Astrocyte (in vitro differentiated cells and primary cell): ENCODE data around the gene FGF1. TPM values are rescaled to one million over a fixed set of nuclear protein-coding genes. Genes with fewer than 3 reads are reported as not detected.

Experiments
- DNase-seq: peaks from one replicate; pipeline ENCODE4 v3.0.0-alpha.2; 2010; ENCODE audit warnings: low read depth
- FAIRE-seq: peaks from 2 replicates; lab custom pipeline; 2011; peaks lifted over from hg19 to GRCh38; lab: Jason Lieb, UNC
- H2AFZ ChIP-seq: 2 replicates; pipeline ENCODE4 v1.6.0; 2012; ENCODE audit warnings: low read depth, low read length, inconsistent platforms
- H3K27ac ChIP-seq: 2 replicates; pipeline ENCODE4 v1.5.1; 2011; ENCODE audit warnings: low read depth, low read length, inconsistent platforms
- H3K27me3 ChIP-seq: 2 replicates; pipeline ENCODE4 v1.6.0; 2011; ENCODE audit warnings: low read length, inconsistent platforms; ENCODE audit not compliant: insufficient read depth
- H3K36me3 ChIP-seq: 2 replicates; pipeline ENCODE4 v1.5.1; 2011; ENCODE audit warnings: low read length, inconsistent platforms; ENCODE audit not compliant: insufficient read depth
- H3K4me1 ChIP-seq: 2 replicates; pipeline ENCODE4 v1.5.1; 2011; ENCODE audit warnings: low read length, inconsistent platforms; ENCODE audit not compliant: insufficient read depth
- H3K4me2 ChIP-seq: 2 replicates; pipeline ENCODE4 v1.6.0; 2012; ENCODE audit warnings: low read length, inconsistent platforms
- H3K4me3 ChIP-seq: 2 replicates; pipeline ENCODE4 v1.5.1; 2011; ENCODE audit warnings: low read depth, mild to moderate bottlenecking, low read length, inconsistent platforms; ENCODE audit not compliant: insufficient read depth
- H3K79me2 ChIP-seq: 2 replicates; pipeline ENCODE4 v1.6.0; 2012; ENCODE audit warnings: mild to moderate bottlenecking, low read length, inconsistent platforms; ENCODE audit not compliant: insufficient read depth
- H3K9ac ChIP-seq: 2 replicates; pipeline ENCODE4 v1.6.0; 2012; ENCODE audit warnings: mild to moderate bottlenecking, low read length, inconsistent platforms
- H3K9me3 ChIP-seq: 2 replicates; pipeline ENCODE4 v1.5.1; 2012; ENCODE audit warnings: low read depth, mild to moderate bottlenecking, low read length, inconsistent platforms; ENCODE audit not compliant: insufficient read depth
- H4K20me1 ChIP-seq: 2 replicates; pipeline ENCODE4 v1.6.0; 2012; ENCODE audit warnings: low read length, inconsistent platforms; ENCODE audit not compliant: insufficient read depth
- H3K27ac Mint-ChIP-seq: one replicate; pipeline ENCODE4 v1.8.0; 2021; ENCODE audit warnings: mild to moderate bottlenecking, mixed read lengths; ENCODE audit not compliant: unreplicated experiment
- H3K27me3 Mint-ChIP-seq: one replicate; pipeline ENCODE4 v1.8.0; 2021; ENCODE audit warnings: low read depth, mixed read lengths; ENCODE audit not compliant: unreplicated experiment
- H3K36me3 Mint-ChIP-seq: one replicate; pipeline ENCODE4 v1.8.0; 2021; ENCODE audit warnings: low read depth, mixed read lengths; ENCODE audit not compliant: unreplicated experiment
- H3K4me1 Mint-ChIP-seq: one replicate; pipeline ENCODE4 v1.8.0; 2021; ENCODE audit warnings: low read depth, mixed read lengths; ENCODE audit not compliant: unreplicated experiment
- H3K4me3 Mint-ChIP-seq: one replicate; pipeline ENCODE4 v1.8.0; 2021; ENCODE audit warnings: mild to moderate bottlenecking, moderate library complexity, mixed read lengths; ENCODE audit not compliant: unreplicated experiment
- H3K9me3 Mint-ChIP-seq: one replicate; pipeline ENCODE4 v1.8.0; 2021; ENCODE audit warnings: mild to moderate bottlenecking, mixed read lengths; ENCODE audit not compliant: unreplicated experiment
- EZH2 ChIP-seq: IDR thresholded peaks from 2 replicates; pipeline ENCODE4 v1.6.1; 2012; ENCODE audit warnings: mild to moderate bottlenecking, low read length, inconsistent platforms; ENCODE audit not compliant: insufficient read depth
- total RNA-seq: library from RNA; stranded (reverse); gene quantifications from 2 replicates; pipeline ENCODE4 v1.2.1, GENCODE V29; 2021
- TF ChIP-seq, protein P1 (sequence below): IDR thresholded peaks from 2 replicates; pipeline ENCODE4 v1.5.1; 2011; ENCODE audit warnings: low read depth, mild to moderate bottlenecking, inconsistent platforms, low read length, moderate library complexity; ENCODE audit not compliant: insufficient read depth

Gene FGF1
- total RNA-seq, 1 donor from 2014 or later = 70.9 TPM

DNA sequence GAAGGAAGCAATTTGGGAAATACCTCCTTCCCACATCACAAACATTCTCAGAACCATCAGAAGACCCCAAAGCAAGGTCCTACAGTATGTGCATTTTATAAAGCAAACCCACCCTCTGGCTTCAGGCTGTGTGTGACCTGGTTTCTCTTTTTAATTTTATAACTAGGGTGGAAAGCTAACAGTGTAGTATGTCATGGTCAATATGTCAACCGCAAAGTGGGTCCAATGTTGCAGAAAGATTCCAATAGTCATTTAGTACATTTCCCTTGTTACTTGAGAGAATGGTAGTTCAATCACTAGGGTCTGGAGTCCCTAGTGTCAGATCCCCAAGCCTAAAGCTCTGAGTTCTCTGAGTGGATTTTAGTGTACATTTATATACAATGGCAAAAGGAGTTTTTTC lies 96.2 kb downstream of the FGF1 start:
- Mint-ChIP-seq H3K36me3 (peaks cover 4% of the 10 kb centered on the region), H3K9me3 (no peaks in the 10 kb centered on the region), H3K27me3 (peaks cover 1% of the 10 kb centered on the region), H3K4me1 (peaks cover 9% of the 10 kb centered on the region), H3K27ac (no peak overlapping the region), H3K4me3 (no peak overlapping the region)
- no peaks in the 10 kb centered on the region for H4K20me1 ChIP-seq
- TF ChIP-seq EZH2 = no peak
- TF ChIP-seq, protein P1, sequence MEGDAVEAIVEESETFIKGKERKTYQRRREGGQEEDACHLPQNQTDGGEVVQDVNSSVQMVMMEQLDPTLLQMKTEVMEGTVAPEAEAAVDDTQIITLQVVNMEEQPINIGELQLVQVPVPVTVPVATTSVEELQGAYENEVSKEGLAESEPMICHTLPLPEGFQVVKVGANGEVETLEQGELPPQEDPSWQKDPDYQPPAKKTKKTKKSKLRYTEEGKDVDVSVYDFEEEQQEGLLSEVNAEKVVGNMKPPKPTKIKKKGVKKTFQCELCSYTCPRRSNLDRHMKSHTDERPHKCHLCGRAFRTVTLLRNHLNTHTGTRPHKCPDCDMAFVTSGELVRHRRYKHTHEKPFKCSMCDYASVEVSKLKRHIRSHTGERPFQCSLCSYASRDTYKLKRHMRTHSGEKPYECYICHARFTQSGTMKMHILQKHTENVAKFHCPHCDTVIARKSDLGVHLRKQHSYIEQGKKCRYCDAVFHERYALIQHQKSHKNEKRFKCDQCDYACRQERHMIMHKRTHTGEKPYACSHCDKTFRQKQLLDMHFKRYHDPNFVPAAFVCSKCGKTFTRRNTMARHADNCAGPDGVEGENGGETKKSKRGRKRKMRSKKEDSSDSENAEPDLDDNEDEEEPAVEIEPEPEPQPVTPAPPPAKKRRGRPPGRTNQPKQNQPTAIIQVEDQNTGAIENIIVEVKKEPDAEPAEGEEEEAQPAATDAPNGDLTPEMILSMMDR = no peak
- H3K4me1 ChIP-seq = no peaks in the 10 kb centered on the region
- no peaks in the 10 kb centered on the region for H3K9me3 ChIP-seq
- H3K36me3 ChIP-seq = no peaks in the 10 kb centered on the region
- no peaks in the 10 kb centered on the region for H3K79me2 ChIP-seq
- no peak overlapping the region for H2AFZ ChIP-seq
- H3K4me3 ChIP-seq = no peak overlapping the region
- no peak for FAIRE-seq
- no peak overlapping the region for H3K9ac ChIP-seq
- no peak for DNase-seq
- no peaks in the 10 kb centered on the region for H3K27me3 ChIP-seq
- H3K4me2 ChIP-seq = no peak overlapping the region
- no peak overlapping the region for H3K27ac ChIP-seq

DNA sequence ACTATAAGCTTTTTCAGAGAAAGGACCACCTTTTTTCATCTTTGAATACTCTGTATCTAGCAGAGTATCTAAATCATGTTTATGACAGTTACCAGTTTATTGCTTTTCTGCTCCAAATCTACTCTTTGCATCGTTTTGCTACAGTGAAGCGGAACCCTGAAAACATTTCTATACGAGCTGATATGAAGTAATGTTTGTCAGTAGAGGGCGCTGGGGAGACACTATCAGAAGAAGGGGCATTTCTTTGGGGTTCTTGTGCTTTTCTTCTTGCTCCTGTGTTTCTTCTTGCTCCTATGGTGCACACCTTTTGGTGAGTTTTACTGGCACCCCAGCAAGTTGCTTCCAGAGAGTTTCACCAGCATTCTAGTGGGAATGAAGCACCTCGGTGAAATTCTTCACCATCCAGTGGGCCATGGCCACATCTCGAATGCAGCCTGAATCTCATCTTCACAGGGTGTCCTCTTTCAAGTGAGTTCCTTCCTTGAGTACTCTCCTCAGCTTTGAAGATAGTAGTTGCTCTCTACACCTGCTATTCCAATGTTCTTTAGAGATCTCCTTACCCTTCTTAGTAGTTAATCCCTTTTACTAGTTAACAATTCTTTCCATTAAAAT lies 98.4 kb downstream of the FGF1 start:
- Mint-ChIP-seq H3K4me1 (peaks cover 11% of the 10 kb centered on the region), H3K27me3 (peaks cover 8% of the 10 kb centered on the region), H3K4me3 (no peak overlapping the region), H3K36me3 (no peaks in the 10 kb centered on the region), H3K27ac (no peak overlapping the region), H3K9me3 (no peaks in the 10 kb centered on the region)
- no peak overlapping the region for H2AFZ ChIP-seq
- no peaks in the 10 kb centered on the region for H3K27me3 ChIP-seq
- H3K9ac ChIP-seq = no peak overlapping the region
- no peak for DNase-seq
- no peak for TF ChIP-seq EZH2
- TF ChIP-seq, protein P1 = peak; percentile 58
- H3K27ac ChIP-seq = no peak overlapping the region
- H3K79me2 ChIP-seq = no peaks in the 10 kb centered on the region
- FAIRE-seq = no peak
- no peaks in the 10 kb centered on the region for H4K20me1 ChIP-seq
- no peaks in the 10 kb centered on the region for H3K9me3 ChIP-seq
- no peaks in the 10 kb centered on the region for H3K36me3 ChIP-seq
- no peaks in the 10 kb centered on the region for H3K4me1 ChIP-seq
- no peak overlapping the region for H3K4me2 ChIP-seq
- H3K4me3 ChIP-seq = no peak overlapping the region

DNA sequence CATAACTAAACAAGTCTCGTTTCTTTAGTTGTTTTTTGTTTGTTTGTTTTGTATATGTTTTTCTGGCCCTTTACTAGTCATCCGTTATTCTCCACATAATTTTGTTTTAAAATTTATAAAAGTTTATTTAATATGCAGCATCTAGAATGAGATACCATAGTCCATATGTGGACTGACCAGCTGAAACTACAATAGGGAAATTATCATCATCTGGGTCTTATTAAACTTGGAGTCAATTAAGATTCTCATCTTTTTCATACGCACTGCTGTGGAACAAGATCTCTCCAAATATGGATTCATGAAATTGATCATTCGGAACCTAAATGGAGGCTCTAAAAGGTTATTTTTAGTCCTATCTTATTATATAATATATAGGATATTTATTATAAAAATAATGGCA lies 99.3 kb downstream of the FGF1 start:
- Mint-ChIP-seq H3K4me3 (no peak overlapping the region), H3K27ac (no peak overlapping the region), H3K9me3 (no peaks in the 10 kb centered on the region), H3K36me3 (no peaks in the 10 kb centered on the region), H3K4me1 (peaks cover 11% of the 10 kb centered on the region), H3K27me3 (peaks cover 10% of the 10 kb centered on the region)
- FAIRE-seq (no peak), DNase-seq (no peak)
- Histone ChIP-seq H3K4me1 (no peaks in the 10 kb centered on the region), H3K27me3 (no peaks in the 10 kb centered on the region), H3K9me3 (no peaks in the 10 kb centered on the region), H4K20me1 (no peaks in the 10 kb centered on the region), H2AFZ (no peak overlapping the region), H3K36me3 (no peaks in the 10 kb centered on the region), H3K27ac (no peak overlapping the region), H3K9ac (no peak overlapping the region), H3K4me2 (no peak overlapping the region), H3K79me2 (no peaks in the 10 kb centered on the region), H3K4me3 (no peak overlapping the region)
- no peak for TF ChIP-seq EZH2
- TF ChIP-seq, protein P1 = no peak
